Stimulated activated naive CD4-positive, alpha-beta T cell treated with Interleukin-2 at 50 U/mL for 16 hours (primary cell): Measurements from ENCODE around the gene NAV2.
"Not testable (repeated sequence)": the region's sequence is repeated elsewhere in the genome, so short reads cannot be mapped to it uniquely, and the experiment has no call there.

Experiments
- DNase-seq: peaks from one replicate; lab custom pipeline; 2025; lab: John Stamatoyannopoulos, UW

The NAV2 gene

DNA sequence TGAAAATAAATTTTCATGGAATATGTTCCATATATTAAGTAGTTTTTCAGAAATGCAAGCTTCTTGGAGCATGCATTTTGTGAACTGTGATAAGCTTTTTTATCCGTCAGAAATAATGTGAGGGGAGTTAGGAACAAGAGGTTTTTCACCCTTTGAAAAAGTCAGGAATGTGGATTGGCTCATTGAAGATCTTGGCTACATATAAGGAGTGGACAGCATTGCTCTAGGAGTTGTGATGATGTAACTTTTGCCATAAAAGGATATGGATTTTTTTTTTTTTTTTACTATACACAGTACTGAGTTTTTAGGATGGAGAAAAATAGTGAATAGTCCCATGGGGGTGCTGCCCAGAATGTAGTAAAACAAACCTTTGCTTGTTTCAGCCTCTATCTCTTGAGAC lies 180.2 kb downstream of the NAV2 start:
- no peak for DNase-seq

GRCh38 chr11:19894404-19894803 lies 181.8 kb downstream of the NAV2 start:
- no peak for DNase-seq

DNA sequence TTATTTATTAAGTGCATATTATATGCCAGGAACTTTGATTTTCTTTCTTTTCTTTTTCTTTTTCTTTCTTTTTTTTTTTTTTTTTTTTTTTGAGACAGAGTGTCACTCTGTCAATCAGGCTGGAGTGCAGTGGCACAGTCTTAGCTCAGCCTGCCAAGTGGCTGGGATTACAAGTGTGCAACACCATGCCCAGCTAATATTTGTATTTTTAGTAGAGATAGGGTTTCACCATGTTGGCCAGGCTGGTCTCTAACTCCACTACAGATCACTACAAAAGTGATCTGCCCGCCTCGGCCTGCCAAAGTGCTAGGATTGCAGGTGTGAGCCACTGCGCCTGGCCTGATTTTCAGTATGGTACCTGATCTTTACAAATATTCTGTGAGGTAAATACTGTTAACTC lies 182.4 kb downstream of the NAV2 start:
- DNase-seq, result not testable (repeated sequence)

GRCh38 chr11:19895776-19896175 lies 183.1 kb downstream of the NAV2 start:
- no peak for DNase-seq

GRCh38 chr11:19903620-19904069 lies 191.0 kb downstream of the NAV2 start:
- no peak for DNase-seq

GRCh38 chr11:19905280-19905853 lies 192.7 kb downstream of the NAV2 start:
- no peak for DNase-seq

GRCh38 chr11:19906126-19906525 lies 193.5 kb downstream of the NAV2 start:
- DNase-seq, result no peak

GRCh38 chr11:19907008-19907579 lies 194.5 kb downstream of the NAV2 start:
- DNase-seq, result no peak

DNA sequence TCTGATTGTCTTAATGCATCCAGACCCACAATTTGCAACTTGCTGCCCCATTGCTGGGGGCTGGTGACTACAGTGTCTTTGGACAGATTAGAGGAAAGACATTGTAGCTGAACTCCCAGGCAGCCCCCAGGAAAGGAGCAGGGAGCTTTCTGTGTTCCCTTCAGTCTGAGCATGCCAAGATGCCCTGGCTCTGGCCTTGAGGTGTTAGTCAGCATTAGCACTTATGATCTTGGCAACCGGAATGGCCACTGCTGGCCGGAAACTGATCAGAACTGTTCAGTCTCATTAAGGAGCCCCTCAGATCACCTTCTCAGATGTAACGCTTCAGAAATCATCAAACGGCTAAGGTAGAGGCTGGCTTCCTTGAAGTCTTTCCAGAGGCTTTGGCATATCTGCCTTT lies 195.2 kb downstream of the NAV2 start:
- no peak for DNase-seq

DNA sequence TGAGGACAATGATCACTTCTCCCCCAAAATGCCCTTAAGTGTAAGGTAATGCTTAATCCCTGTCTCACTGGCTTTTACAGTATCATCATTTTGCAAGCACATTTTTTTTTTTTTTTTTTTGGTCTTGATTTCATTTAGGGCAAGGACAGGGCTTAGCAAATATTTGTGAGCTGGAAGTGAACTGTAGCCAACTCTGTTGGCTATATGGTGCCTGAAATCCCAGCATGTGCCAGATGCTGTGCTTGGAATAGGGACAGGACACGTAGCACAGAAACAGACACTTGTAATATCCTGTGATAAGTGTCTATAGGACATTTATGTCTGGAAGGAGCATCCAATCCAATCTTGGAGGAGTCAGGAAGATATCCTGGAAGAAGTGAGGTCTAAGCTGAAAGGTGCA lies 198.3 kb downstream of the NAV2 start:
- DNase-seq, result no peak

GRCh38 chr11:19912115-19912957 lies 199.7 kb downstream of the NAV2 start:
- DNase-seq, result no peak

DNA sequence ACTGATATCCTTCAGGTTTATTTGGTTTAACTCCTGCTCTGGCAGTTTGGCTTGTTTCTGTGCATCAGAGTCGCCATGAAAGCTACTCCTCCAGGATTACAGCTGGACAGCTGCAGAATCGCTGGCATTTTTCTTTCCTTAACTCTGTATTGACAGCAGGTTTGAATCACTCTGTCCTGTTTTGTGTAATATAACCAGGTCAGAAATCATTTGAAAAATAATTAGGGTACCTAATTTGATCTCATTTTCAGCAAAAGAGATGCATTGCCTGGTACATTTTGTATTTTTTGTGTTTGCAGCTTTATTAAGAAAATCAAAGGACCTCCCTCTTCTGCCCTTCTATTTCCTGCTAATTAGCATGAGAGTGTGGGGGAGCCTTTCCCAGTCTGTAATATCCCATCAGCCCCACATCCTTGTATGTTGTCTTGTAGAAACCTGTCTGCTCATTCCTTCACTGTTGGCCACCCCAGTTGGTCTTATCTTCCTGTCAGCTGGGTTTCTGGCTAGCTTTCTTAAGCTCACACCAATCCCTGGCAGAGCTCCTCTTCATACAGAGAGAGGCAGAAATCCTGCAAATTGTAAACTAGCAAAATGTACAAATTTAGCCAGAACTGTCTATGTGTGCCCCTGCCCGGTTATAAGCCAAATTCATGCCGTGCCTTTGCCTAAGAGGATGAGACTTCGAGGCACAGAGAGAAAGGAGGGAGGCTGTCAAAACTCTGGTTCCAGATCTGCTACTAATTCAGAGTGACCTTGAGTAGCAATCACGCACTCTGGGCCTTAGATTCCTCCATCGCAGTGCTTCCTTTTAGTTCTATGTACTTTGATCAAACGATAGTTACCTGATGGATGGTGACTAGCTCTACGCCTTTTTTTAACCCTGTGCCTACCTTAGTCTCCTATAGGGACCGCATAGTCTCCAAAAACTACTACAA lies 200.6 kb downstream of the NAV2 start:
- DNase-seq, result no peak

DNA sequence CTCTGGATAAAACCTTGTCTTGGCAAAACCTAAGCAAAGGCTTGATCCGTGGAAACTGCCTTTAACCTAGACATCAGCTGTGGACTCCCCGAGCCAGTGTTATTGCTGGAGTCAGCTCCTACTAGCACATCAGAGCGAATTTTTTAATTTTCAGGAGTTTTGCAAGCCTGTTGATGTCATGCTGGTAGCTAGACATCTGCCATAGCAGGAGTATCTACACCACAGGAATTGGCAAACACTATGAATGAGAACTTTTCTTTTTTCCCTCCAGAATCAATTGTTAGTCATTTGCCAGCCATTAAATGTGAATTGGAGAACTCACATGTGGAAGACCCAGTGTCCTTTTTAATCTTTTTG lies 201.2 kb downstream of the NAV2 start:
- DNase-seq, result no peak

DNA sequence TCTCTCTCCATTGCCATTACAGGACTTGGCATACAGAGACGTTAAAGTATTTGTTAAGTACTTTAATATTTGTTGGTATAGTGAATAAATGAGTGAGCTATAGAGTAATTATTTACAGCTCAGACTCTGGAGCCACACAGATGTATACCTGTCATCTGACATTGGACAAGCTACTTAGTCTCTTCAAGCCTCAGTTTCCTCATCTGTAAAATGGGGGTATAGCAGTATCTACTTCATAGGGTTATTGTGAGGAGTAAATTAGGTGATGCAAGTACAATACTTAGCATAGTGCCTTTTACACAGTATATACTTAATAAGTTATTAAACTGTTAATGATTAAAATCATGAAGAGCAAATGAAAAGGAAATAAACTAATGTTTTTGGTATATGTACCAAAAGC lies 203.2 kb downstream of the NAV2 start:
- DNase-seq, result no peak

GRCh38 chr11:19917069-19917468 lies 204.4 kb downstream of the NAV2 start:
- no peak for DNase-seq

GRCh38 chr11:19918302-19919049 lies 205.8 kb downstream of the NAV2 start:
- DNase-seq, result no peak

DNA sequence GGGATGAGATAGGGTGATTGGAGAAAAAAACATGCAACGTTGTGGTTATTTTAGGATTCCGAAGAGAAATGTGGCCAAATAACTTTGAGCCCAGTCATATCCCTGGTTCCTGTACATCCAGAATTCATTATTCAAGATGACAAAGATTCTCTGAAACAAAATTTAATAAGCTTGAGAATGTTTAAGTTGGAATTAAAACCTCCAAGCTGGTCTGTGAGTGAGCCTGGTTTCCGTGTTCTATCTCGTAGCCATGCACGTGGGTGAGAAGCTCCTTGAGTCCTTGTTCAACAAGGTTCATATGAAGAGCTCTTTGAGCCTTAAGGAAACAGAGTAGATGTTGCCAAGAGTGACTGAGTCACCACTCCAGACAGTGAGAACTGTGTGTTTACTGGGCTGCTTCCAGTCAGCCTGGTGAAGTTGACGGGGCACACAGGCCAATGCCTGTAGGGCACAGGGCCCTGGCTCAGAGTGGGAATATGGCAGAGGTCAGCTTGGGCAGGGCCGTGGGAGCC lies 206.5 kb downstream of the NAV2 start:
- DNase-seq, result no peak

GRCh38 chr11:19920982-19921381 lies 208.3 kb downstream of the NAV2 start:
- DNase-seq, result no peak

DNA sequence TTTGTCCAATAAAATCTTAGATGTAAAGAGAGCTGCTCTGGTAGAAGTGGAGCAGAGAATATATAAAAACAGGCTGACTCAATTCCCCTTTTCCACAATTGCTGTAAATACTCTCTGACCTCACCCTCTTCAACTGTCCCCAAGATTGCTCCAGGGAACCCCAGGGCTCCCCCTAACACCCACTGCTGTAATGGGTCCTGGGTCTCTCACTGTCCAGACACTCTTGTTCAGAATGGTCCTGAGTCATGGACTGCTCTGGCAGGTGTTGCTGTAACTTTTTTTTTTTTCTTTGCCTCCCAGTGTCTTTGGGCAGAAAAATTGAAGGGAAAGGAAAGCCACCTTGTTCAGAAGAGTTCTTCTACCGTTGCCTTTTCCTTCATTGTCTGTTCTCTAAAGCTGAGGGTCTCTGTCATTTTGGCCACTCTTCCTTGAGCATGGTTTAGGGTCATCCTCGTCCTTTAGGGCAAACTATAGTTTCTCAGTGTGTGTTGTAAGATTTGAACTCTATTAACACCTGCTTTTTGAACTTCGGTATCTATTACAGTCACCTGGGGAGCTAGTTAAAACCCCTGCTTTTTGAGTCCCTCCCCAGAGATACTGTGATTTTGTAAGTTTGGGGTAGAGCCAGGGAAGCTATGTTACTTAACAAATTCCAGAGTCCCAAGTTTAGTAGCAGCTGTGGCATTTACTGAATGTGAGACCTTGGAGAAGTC lies 209.5 kb downstream of the NAV2 start:
- no peak for DNase-seq

DNA sequence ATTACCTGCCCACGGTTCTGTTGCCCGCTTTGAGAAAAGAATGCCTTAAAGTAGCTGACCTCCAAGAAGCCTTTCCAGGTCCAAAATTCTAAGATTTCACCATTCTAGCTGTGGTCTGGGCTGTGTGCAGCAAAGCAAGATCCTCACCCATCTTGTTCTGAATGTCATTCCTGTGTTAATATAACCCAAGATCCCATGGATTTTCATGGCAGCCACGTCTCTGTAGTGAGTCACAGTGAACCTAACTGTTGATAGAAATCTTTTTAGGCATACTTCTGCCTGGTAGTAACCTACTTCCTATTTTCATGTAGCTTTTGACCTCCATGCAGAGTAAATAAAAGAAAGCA lies 210.0 kb downstream of the NAV2 start:
- DNase-seq, result no peak

DNA sequence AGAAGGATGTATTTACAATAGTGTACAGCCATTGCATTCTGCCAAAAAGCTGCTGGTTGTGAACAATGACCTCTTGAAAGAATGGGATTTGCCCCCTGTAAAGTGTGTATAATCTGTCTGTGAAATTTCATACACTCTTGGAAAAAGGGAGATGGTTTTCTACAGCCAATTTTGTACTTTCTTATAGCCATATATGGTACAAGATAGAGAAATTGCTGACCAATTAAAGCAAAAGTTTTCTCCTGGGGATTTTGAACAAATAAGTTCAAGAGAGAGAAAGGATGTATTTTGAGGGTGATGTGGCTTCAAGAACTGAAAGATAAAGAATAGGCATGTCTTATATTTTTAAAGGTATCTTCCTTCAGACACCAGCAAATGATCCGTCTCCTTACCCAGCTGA lies 211.0 kb downstream of the NAV2 start:
- no peak for DNase-seq
